Type B pancreatic cell (in vitro differentiated cells): ENCODE results near the gene SH3GL1. TPM values are rescaled to one million over a fixed set of nuclear protein-coding genes. Genes with fewer than 3 reads are reported as not detected.

Experiments used
- DNase-seq: peaks from one replicate; pipeline ENCODE4 v3.0.0; 2021; ENCODE audit warnings: mixed read lengths; ENCODE audit not compliant: unreplicated experiment; ENCODE audit errors: extremely low spot score
- H3K27ac Mint-ChIP-seq: 2 replicates; pipeline ENCODE4 v1.8.0; 2021; ENCODE audit warnings: mild to moderate bottlenecking, mixed read lengths
- H3K27me3 Mint-ChIP-seq: 2 replicates; pipeline ENCODE4 v1.8.0; 2021; ENCODE audit warnings: mixed read lengths
- H3K36me3 Mint-ChIP-seq: 2 replicates; pipeline ENCODE4 v1.8.0; 2021; ENCODE audit warnings: mixed read lengths
- H3K4me1 Mint-ChIP-seq: one replicate; pipeline ENCODE4 v1.8.0; 2021; ENCODE audit warnings: mixed read lengths; ENCODE audit not compliant: unreplicated experiment
- H3K4me3 Mint-ChIP-seq: 2 replicates; pipeline ENCODE4 v1.8.0; 2021; ENCODE audit warnings: mild to moderate bottlenecking, mixed read lengths
- H3K9me3 Mint-ChIP-seq: 2 replicates; pipeline ENCODE4 v1.8.0; 2021; ENCODE audit warnings: mixed read lengths
- CTCF ChIP-seq: fragments of 200-600 bp; sonication (generic); conservative IDR thresholded peaks from 2 replicates; pipeline ENCODE4 v1.5.0; 2021; ENCODE audit warnings: antibody characterized with exemption, mild to moderate bottlenecking
- total RNA-seq: library from RNA; stranded (reverse); gene quantifications from 2 replicates; pipeline ENCODE4 v1.2.1, GENCODE V29; 2021; ENCODE audit warnings: low replicate concordance

SH3GL1 gene
- total RNA-seq, 1 donor from 2014 or later, result 74.4 TPM

- Mint-ChIP-seq H3K27me3 (no peaks in the 10 kb centered on the region), H3K4me1 (peaks cover 30% of the 10 kb centered on the region), H3K4me3 (peak overlapping the region; percentile 69), H3K36me3 (peaks cover 3% of the 10 kb centered on the region), H3K27ac (peak overlapping the region; percentile 89), H3K9me3 (no peaks in the 10 kb centered on the region)
- TF ChIP-seq CTCF, result no peak
- no peak for DNase-seq
Measured at GRCh38 chr19:4373601-4374497, 26.5 kb downstream of the SH3GL1 start.

- Mint-ChIP-seq H3K36me3 (peaks cover 3% of the 10 kb centered on the region), H3K9me3 (no peaks in the 10 kb centered on the region), H3K27me3 (no peaks in the 10 kb centered on the region), H3K4me1 (peaks cover 35% of the 10 kb centered on the region), H3K4me3 (no peak overlapping the region), H3K27ac (peak overlapping the region; percentile 55)
- TF ChIP-seq CTCF, result no peak
- DNase-seq, result no peak
Measured at GRCh38 chr19:4373013-4373367, 27.4 kb downstream of the SH3GL1 start.

- H3K4me3 Mint-ChIP-seq, result no peak overlapping the region
- peaks cover 3% of the 10 kb centered on the region for H3K36me3 Mint-ChIP-seq
- H3K9me3 Mint-ChIP-seq, result no peaks in the 10 kb centered on the region
- peak overlapping the region; percentile 55 for H3K27ac Mint-ChIP-seq
- no peak for DNase-seq
- no peak for TF ChIP-seq CTCF
- no peaks in the 10 kb centered on the region for H3K27me3 Mint-ChIP-seq
- peaks cover 38% of the 10 kb centered on the region for H3K4me1 Mint-ChIP-seq
Measured at GRCh38 chr19:4372165-4373012, 28.0 kb downstream of the SH3GL1 start.

- no peak for DNase-seq
- no peak overlapping the region for H3K4me3 Mint-ChIP-seq
- peaks cover 35% of the 10 kb centered on the region for H3K4me1 Mint-ChIP-seq
- no peaks in the 10 kb centered on the region for H3K9me3 Mint-ChIP-seq
- no peaks in the 10 kb centered on the region for H3K27me3 Mint-ChIP-seq
- H3K36me3 Mint-ChIP-seq, result peaks cover 3% of the 10 kb centered on the region
- TF ChIP-seq CTCF, result no peak
- H3K27ac Mint-ChIP-seq, result peak overlapping the region; percentile 78
Measured at GRCh38 chr19:4371247-4372164, 28.8 kb downstream of the SH3GL1 start.

GRCh38 chr19:4370418-4371041 lies 29.8 kb downstream of the SH3GL1 start:
- Mint-ChIP-seq H3K9me3 (no peaks in the 10 kb centered on the region), H3K36me3 (no peaks in the 10 kb centered on the region), H3K4me1 (peaks cover 25% of the 10 kb centered on the region), H3K27ac (peak overlapping the region; percentile 78), H3K4me3 (no peak overlapping the region), H3K27me3 (no peaks in the 10 kb centered on the region)
- no peak for TF ChIP-seq CTCF
- DNase-seq, result no peak
